ENCODE data around the gene XYLT1.
"Not testable (repeated sequence)": the region's sequence is repeated elsewhere in the genome, so short reads cannot be mapped to it uniquely, and the experiment has no call there.

The XYLT1 gene

GRCh38 chr16:17470908-17471718 is at the start of gene XYLT1:
TSS of gene XYLT1 (minus strand) at chr16:17470960. CDS start at chr16:17470796, 164 bp downstream.
- H3K4me3 Mint-ChIP-seq, result peak within 1 kb of the TSS; percentile 91
- H3K9me3 Mint-ChIP-seq, result no peaks in the 10 kb centered on the region
- H3K27ac Mint-ChIP-seq, result peak within 1 kb of the TSS; percentile 85
- H3K36me3 Mint-ChIP-seq, result peaks cover 2% of the 10 kb centered on the region
- H3K4me1 Mint-ChIP-seq, result peaks cover 50% of the 10 kb centered on the region
- no peaks in the 10 kb centered on the region for H3K27me3 Mint-ChIP-seq

- H3K36me3 Mint-ChIP-seq, result no peaks in the 10 kb centered on the region
- no peak overlapping the region for H3K4me3 Mint-ChIP-seq
- H3K27ac Mint-ChIP-seq, result no peak overlapping the region
- no peaks in the 10 kb centered on the region for H3K9me3 Mint-ChIP-seq
- no peaks in the 10 kb centered on the region for H3K4me1 Mint-ChIP-seq
- no peaks in the 10 kb centered on the region for H3K27me3 Mint-ChIP-seq
These were observed 49.4 kb upstream of the XYLT1 start for GRCh38 chr16:17520111-17520510.

GRCh38 chr16:17519101-17519955 is 48.6 kb upstream of the XYLT1 start:
- H3K27ac Mint-ChIP-seq, result no peak overlapping the region
- H3K36me3 Mint-ChIP-seq, result no peaks in the 10 kb centered on the region
- no peaks in the 10 kb centered on the region for H3K27me3 Mint-ChIP-seq
- no peaks in the 10 kb centered on the region for H3K9me3 Mint-ChIP-seq
- H3K4me3 Mint-ChIP-seq, result no peak overlapping the region
- no peaks in the 10 kb centered on the region for H3K4me1 Mint-ChIP-seq

- Mint-ChIP-seq H3K36me3 (no peaks in the 10 kb centered on the region), H3K9me3 (no peaks in the 10 kb centered on the region), H3K4me1 (no peaks in the 10 kb centered on the region), H3K27ac (no peak overlapping the region), H3K4me3 (no peak overlapping the region), H3K27me3 (peaks cover 2% of the 10 kb centered on the region)
These were observed 47.7 kb upstream of the XYLT1 start for GRCh38 chr16:17518441-17518840.

GRCh38 chr16:17515421-17516210 is 44.9 kb upstream of the XYLT1 start:
- Mint-ChIP-seq H3K27ac (no peak overlapping the region), H3K27me3 (peaks cover 4% of the 10 kb centered on the region), H3K9me3 (no peaks in the 10 kb centered on the region), H3K4me3 (no peak overlapping the region), H3K36me3 (no peaks in the 10 kb centered on the region), H3K4me1 (no peaks in the 10 kb centered on the region)

- no peak overlapping the region for H3K4me3 Mint-ChIP-seq
- peaks cover 8% of the 10 kb centered on the region for H3K27me3 Mint-ChIP-seq
- no peaks in the 10 kb centered on the region for H3K4me1 Mint-ChIP-seq
- peaks cover 4% of the 10 kb centered on the region for H3K9me3 Mint-ChIP-seq
- no peak overlapping the region for H3K27ac Mint-ChIP-seq
- peaks cover 2% of the 10 kb centered on the region for H3K36me3 Mint-ChIP-seq
These were observed 42.0 kb upstream of the XYLT1 start for GRCh38 chr16:17512636-17513220.

- peaks cover 8% of the 10 kb centered on the region for H3K27me3 Mint-ChIP-seq
- H3K4me1 Mint-ChIP-seq, result no peaks in the 10 kb centered on the region
- H3K36me3 Mint-ChIP-seq, result peaks cover 2% of the 10 kb centered on the region
- H3K27ac Mint-ChIP-seq, result no peak overlapping the region
- no peak overlapping the region for H3K4me3 Mint-ChIP-seq
- peaks cover 8% of the 10 kb centered on the region for H3K9me3 Mint-ChIP-seq
These were observed 40.6 kb upstream of the XYLT1 start for GRCh38 chr16:17511340-17511739.

- Mint-ChIP-seq H3K36me3 (peaks cover 2% of the 10 kb centered on the region), H3K4me3 (no peak overlapping the region), H3K27me3 (peaks cover 8% of the 10 kb centered on the region)
These were observed 39.8 kb upstream of the XYLT1 start for GRCh38 chr16:17510567-17510966.

GRCh38 chr16:17509194-17509593 is 38.4 kb upstream of the XYLT1 start:
- Mint-ChIP-seq H3K27ac (no peak overlapping the region), H3K36me3 (peaks cover 2% of the 10 kb centered on the region), H3K4me3 (no peak overlapping the region)

More at GRCh38 chr16:17510567-17510966, 39.8 kb upstream of the XYLT1 start:
- Mint-ChIP-seq H3K27ac (no peak overlapping the region), H3K4me1 (no peaks in the 10 kb centered on the region), H3K9me3 (peaks cover 8% of the 10 kb centered on the region)

GRCh38 chr16:17508303-17508702 is 37.5 kb upstream of the XYLT1 start:
- no peaks in the 10 kb centered on the region for H3K4me1 Mint-ChIP-seq
- no peak overlapping the region for H3K4me3 Mint-ChIP-seq
- H3K27ac Mint-ChIP-seq, result no peak overlapping the region
- H3K27me3 Mint-ChIP-seq, result peaks cover 6% of the 10 kb centered on the region
- H3K9me3 Mint-ChIP-seq, result peaks cover 8% of the 10 kb centered on the region
- peaks cover 2% of the 10 kb centered on the region for H3K36me3 Mint-ChIP-seq

More at GRCh38 chr16:17509194-17509593, 38.4 kb upstream of the XYLT1 start:
- peaks cover 8% of the 10 kb centered on the region for H3K27me3 Mint-ChIP-seq
- H3K9me3 Mint-ChIP-seq, result peaks cover 8% of the 10 kb centered on the region
- no peaks in the 10 kb centered on the region for H3K4me1 Mint-ChIP-seq

- H3K4me3 Mint-ChIP-seq, H3K36me3 Mint-ChIP-seq, H3K27ac Mint-ChIP-seq, H3K27me3 Mint-ChIP-seq, H3K9me3 Mint-ChIP-seq, H3K4me1 Mint-ChIP-seq: not testable (repeated sequence)
These were observed 36.8 kb upstream of the XYLT1 start for GRCh38 chr16:17507516-17507915.

- H3K9me3 Mint-ChIP-seq, H3K27ac Mint-ChIP-seq, H3K4me1 Mint-ChIP-seq, H3K27me3 Mint-ChIP-seq, H3K36me3 Mint-ChIP-seq, H3K4me3 Mint-ChIP-seq: not testable (repeated sequence)
These were observed 35.1 kb upstream of the XYLT1 start for GRCh38 chr16:17505828-17506227.

- no peaks in the 10 kb centered on the region for H3K4me1 Mint-ChIP-seq
- H3K9me3 Mint-ChIP-seq, result peaks cover 8% of the 10 kb centered on the region
- peaks cover 2% of the 10 kb centered on the region for H3K27me3 Mint-ChIP-seq
- H3K4me3 Mint-ChIP-seq, result no peak overlapping the region
- H3K27ac Mint-ChIP-seq, result no peak overlapping the region
- peaks cover 2% of the 10 kb centered on the region for H3K36me3 Mint-ChIP-seq
These were observed 33.3 kb upstream of the XYLT1 start for GRCh38 chr16:17504050-17504449.

GRCh38 chr16:17503331-17503730 is 32.6 kb upstream of the XYLT1 start:
- peaks cover 6% of the 10 kb centered on the region for H3K9me3 Mint-ChIP-seq
- no peak overlapping the region for H3K27ac Mint-ChIP-seq
- no peaks in the 10 kb centered on the region for H3K4me1 Mint-ChIP-seq
- peaks cover under 1% of the 10 kb centered on the region for H3K27me3 Mint-ChIP-seq
- H3K36me3 Mint-ChIP-seq, result peaks cover under 1% of the 10 kb centered on the region
- no peak overlapping the region for H3K4me3 Mint-ChIP-seq

GRCh38 chr16:17501321-17501720 is 30.6 kb upstream of the XYLT1 start:
- Mint-ChIP-seq H3K36me3 (no peaks in the 10 kb centered on the region), H3K4me3 (no peak overlapping the region), H3K27me3 (no peaks in the 10 kb centered on the region), H3K4me1 (no peaks in the 10 kb centered on the region), H3K9me3 (no peaks in the 10 kb centered on the region), H3K27ac (no peak overlapping the region)
